ENCODE results near the gene ABCA13.
"Not testable (repeated sequence)": the region's sequence is repeated elsewhere in the genome, so short reads cannot be mapped to it uniquely, and the experiment has no call there.

The ABCA13 gene

GRCh38 chr7:48173756-48174382 is 2.6 kb downstream of the ABCA13 start:
- no peak for DNase-seq

GRCh38 chr7:48175019-48175418 is 3.8 kb downstream of the ABCA13 start:
- DNase-seq, result no peak

- no peak for DNase-seq
These were observed 5.2 kb downstream of the ABCA13 start for GRCh38 chr7:48176356-48176893.

GRCh38 chr7:48177271-48177670 is 6.0 kb downstream of the ABCA13 start:
- no peak for DNase-seq

- no peak for DNase-seq
These were observed 8.3 kb downstream of the ABCA13 start for GRCh38 chr7:48179496-48180030.

- no peak for DNase-seq
These were observed 9.7 kb downstream of the ABCA13 start for GRCh38 chr7:48180981-48181380.

GRCh38 chr7:48182718-48183369 is 11.6 kb downstream of the ABCA13 start:
- no peak for DNase-seq

- DNase-seq, result no peak
These were observed 12.1 kb downstream of the ABCA13 start for GRCh38 chr7:48183370-48183743.

- no peak for DNase-seq
These were observed 12.7 kb downstream of the ABCA13 start for GRCh38 chr7:48183965-48184364.

GRCh38 chr7:48188776-48189520 is 17.7 kb downstream of the ABCA13 start:
- no peak for DNase-seq

- no peak for DNase-seq
These were observed 21.7 kb downstream of the ABCA13 start for GRCh38 chr7:48192996-48193395.

GRCh38 chr7:48193421-48193820 is 22.2 kb downstream of the ABCA13 start:
- DNase-seq, result no peak

GRCh38 chr7:48200946-48201589 is 29.8 kb downstream of the ABCA13 start:
- not testable (repeated sequence) for DNase-seq

GRCh38 chr7:48202916-48203315 is 31.7 kb downstream of the ABCA13 start:
- DNase-seq, result not testable (repeated sequence)

- DNase-seq, result no peak
These were observed 36.0 kb downstream of the ABCA13 start for GRCh38 chr7:48207155-48207675.

GRCh38 chr7:48209004-48209600 is 37.8 kb downstream of the ABCA13 start:
- no peak for DNase-seq

GRCh38 chr7:48213226-48213625 is 42.0 kb downstream of the ABCA13 start:
- no peak for DNase-seq

GRCh38 chr7:48217266-48217665 is 46.0 kb downstream of the ABCA13 start:
- DNase-seq, result no peak

- no peak for DNase-seq
These were observed 46.5 kb downstream of the ABCA13 start for GRCh38 chr7:48217753-48218152.

- no peak for DNase-seq
These were observed 52.8 kb downstream of the ABCA13 start for GRCh38 chr7:48224042-48224441.

- DNase-seq, result no peak
These were observed 53.8 kb downstream of the ABCA13 start for GRCh38 chr7:48225101-48225500.

GRCh38 chr7:48237354-48237753 is 66.1 kb downstream of the ABCA13 start:
- no peak for DNase-seq

All from T-helper 1 cell (primary cell).